ENCODE results near the gene EIF4E. TPM values are rescaled to one million over a fixed set of nuclear protein-coding genes. Genes with fewer than 3 reads are reported as not detected.
"Not testable (repeated sequence)": the region's sequence is repeated elsewhere in the genome, so short reads cannot be mapped to it uniquely, and the experiment has no call there.

EIF4E gene
- total and polyA plus RNA-seq, 8 donors: 78.8 to 114 (median 103) TPM

DNA sequence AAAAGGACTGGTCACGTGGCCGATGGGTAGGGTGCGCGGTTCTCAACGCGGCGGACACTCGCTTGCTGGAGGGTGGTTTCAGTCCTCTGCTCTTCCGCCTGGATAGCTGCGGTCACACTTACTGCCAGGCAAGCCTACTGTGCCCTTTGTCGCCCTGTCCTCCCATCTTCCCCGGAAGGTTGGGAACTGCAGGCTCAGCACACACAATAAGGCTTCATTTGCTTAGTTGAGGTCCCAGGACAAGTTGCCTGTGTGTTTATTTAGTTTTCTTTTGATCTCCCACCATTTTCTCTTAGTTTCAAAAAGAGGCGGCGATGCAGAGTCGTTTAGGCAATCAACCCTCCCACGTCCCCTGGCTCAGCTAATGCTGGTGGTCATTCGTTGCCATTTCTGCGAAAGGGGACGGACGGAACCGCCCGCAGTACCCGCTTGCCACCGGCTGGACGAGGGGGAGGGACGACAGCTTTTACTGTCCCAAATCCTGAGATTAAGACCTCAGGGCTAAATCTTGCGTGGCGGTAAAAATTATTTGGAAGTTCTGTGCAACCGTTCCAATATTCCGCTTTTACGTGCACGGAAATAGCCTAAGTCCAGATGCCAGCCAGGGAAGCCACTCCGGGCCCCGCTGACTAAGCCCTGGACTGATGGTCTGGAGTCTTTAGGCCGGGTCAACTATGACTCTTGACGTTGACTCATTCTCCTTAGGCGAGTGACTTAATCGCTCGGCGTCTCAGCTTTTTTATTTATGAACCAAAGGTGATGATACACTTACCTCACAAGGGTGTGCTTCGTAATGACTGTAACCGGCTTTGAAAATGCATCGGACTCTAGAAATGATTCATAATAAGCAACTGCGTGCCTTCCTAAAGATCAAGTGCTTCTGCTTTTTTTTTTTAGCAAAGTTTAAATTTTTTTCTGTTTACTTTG lies 671 bp upstream of the EIF4E start:
- H3K36me3 ChIP-seq: no peaks in the 10 kb centered on the region
- ATAC-seq: peak; percentile 76
- H3K27me3 ChIP-seq: no peaks in the 10 kb centered on the region
- peak overlapping the region; percentile 85 to 96 for H3K4me3 ChIP-seq
- intact Hi-C loops (cut with DNase I): no loop called here
- TF ChIP-seq, protein P1, sequence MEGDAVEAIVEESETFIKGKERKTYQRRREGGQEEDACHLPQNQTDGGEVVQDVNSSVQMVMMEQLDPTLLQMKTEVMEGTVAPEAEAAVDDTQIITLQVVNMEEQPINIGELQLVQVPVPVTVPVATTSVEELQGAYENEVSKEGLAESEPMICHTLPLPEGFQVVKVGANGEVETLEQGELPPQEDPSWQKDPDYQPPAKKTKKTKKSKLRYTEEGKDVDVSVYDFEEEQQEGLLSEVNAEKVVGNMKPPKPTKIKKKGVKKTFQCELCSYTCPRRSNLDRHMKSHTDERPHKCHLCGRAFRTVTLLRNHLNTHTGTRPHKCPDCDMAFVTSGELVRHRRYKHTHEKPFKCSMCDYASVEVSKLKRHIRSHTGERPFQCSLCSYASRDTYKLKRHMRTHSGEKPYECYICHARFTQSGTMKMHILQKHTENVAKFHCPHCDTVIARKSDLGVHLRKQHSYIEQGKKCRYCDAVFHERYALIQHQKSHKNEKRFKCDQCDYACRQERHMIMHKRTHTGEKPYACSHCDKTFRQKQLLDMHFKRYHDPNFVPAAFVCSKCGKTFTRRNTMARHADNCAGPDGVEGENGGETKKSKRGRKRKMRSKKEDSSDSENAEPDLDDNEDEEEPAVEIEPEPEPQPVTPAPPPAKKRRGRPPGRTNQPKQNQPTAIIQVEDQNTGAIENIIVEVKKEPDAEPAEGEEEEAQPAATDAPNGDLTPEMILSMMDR (IDR thresholded peaks at IDR 0.05): peak; percentile 19 to 21
- H3K27ac ChIP-seq: peak overlapping the region; percentile 98
- H3K4me1 ChIP-seq: peaks cover 6 to 44% of the 10 kb centered on the region in 2 donors
- no peaks in the 10 kb centered on the region for H3K9me3 ChIP-seq
- DNase-seq: peak in 3 of 4 donors; percentile 45 to 86 (median 80)

DNA sequence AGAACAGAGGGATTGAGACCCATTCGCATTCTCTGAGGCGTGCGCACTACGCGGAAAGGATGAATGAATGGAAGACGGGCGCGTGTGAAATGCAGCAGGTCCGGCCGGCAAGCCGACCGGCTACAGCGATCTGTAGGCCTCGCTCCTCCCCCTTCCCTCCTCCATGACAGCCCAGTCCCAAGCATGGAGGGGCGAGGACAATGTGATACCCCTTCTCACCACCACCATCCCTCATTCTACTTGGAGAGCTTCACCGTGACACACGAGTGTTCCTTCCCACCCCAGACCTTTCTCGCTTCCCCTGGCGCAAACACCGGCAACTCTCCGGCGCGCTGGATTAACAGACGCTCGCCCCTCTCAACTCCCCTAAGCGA lies 815 bp downstream of the EIF4E start:
- ATAC-seq (peak; percentile 72), DNase-seq (peak; percentile 73 to 86 (median 80))
- intact Hi-C loops (cut with DNase I): no loop called here
- Histone ChIP-seq H3K4me3 (peak overlapping the region; percentile 85 to 96), H3K36me3 (no peaks in the 10 kb centered on the region), H3K4me1 (peaks cover 6 to 53% of the 10 kb centered on the region in 2 donors), H3K27me3 (no peaks in the 10 kb centered on the region), H3K9me3 (no peaks in the 10 kb centered on the region), H3K27ac (peak overlapping the region; percentile 98)
- TF ChIP-seq, protein P1 (IDR thresholded peaks at IDR 0.05): no peak

DNA sequence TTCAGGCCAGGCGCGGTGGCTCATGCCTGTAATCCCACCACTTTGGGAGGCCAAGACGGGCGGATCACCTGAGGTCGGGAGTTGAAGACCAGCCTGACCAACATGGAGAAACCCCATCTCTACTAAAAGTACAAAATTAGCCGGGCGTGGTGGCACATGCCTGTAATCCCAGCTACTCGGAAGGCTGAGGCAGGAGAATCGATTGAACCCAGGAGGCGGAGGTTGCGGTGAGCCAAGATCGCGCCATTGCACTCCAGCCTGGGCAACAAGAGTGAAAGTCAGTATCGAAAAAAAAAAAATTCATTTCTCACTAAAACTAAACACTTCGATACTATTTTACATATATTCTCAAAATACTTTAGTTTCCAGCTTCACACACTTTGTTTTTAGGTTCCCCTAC lies 2.7 kb downstream of the EIF4E start:
- H3K36me3 ChIP-seq; H3K27me3 ChIP-seq; ATAC-seq; H3K9me3 ChIP-seq; H3K4me3 ChIP-seq; DNase-seq; H3K27ac ChIP-seq; intact Hi-C loops (cut with DNase I): not testable (repeated sequence)
- peaks cover 6 to 41% of the 10 kb centered on the region in 2 donors for H3K4me1 ChIP-seq

DNA sequence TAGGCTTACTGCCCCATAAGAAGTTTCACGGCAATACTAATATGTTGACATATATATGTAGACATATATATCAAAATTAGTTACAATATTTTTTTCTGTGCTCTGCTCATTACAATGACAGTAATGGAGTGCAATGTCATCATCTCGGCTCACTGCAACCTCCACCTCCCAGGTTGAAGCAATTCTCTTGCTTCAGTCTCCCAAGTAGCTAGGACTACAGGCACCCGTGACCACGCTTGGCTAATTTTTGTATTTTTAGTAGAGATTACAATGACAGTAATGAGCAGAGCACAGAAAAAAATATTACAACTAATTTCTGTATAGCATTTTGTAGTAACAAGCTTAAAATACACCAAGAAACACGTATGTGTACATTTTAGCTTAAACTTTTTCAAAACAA lies 7.6 kb downstream of the EIF4E start:
- H3K27ac ChIP-seq: no peak overlapping the region
- H3K4me3 ChIP-seq: no peak overlapping the region
- peaks cover 0 to 6% of the 10 kb centered on the region in 2 donors for H3K36me3 ChIP-seq
- DNase-seq (no peak), ATAC-seq (no peak)
- peaks cover 0 to 28% of the 10 kb centered on the region in 2 donors for H3K4me1 ChIP-seq
- intact Hi-C loops (cut with DNase I): no loop called here
- H3K27me3 ChIP-seq: no peaks in the 10 kb centered on the region
- no peaks in the 10 kb centered on the region for H3K9me3 ChIP-seq
- TF ChIP-seq, protein P1 (IDR thresholded peaks at IDR 0.05): no peak

DNA sequence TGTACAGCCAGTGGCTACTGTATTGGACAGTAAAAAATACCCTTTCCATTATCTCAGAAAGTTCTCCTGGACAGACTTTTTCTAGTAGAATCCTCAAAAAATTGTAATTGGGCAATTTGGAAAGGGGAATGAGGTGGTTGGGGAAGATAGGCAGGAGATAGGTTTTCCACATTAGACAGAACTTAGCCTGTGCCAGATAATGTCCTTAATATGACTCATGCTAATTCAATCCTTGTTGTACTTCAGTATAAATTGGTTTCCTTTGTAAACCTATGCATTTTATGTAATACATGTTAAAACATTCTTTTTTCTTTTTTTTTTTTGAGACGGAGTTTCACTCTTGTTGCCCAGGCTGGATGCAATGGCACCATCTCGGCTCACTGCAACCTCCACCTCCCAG lies 8.9 kb downstream of the EIF4E start:
- no peak for DNase-seq
- TF ChIP-seq, protein P1 (IDR thresholded peaks at IDR 0.05): no peak
- Histone ChIP-seq H3K4me3 (no peak overlapping the region), H3K27me3 (no peaks in the 10 kb centered on the region), H3K36me3 (peaks cover 0 to 6% of the 10 kb centered on the region in 2 donors), H3K9me3 (no peaks in the 10 kb centered on the region), H3K4me1 (peaks cover 0 to 26% of the 10 kb centered on the region in 2 donors), H3K27ac (no peak overlapping the region)
- ATAC-seq: no peak
- intact Hi-C loops (cut with DNase I): no loop called here

DNA sequence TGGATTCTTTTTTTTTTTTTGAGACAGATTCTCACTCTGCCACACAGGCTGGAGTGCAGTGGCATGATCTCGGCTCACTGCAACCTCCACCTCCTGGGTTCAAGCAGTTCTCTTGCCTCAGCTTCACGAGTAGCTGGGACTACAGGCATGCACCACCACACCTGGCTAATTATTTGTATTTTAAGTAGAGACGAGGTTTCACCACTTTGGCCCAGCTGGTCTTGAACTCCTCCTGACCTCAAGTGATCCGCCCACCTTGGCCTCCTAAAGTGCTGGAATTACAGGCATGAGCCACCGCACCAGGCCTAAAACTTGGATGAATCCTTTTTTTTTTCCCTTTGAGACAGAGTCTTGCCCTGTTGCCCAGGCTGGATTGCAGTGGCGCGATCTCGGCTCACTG lies 18.2 kb downstream of the EIF4E start:
- H3K27ac ChIP-seq; H3K4me3 ChIP-seq; intact Hi-C loops (cut with DNase I); H3K9me3 ChIP-seq; H3K27me3 ChIP-seq; DNase-seq; ATAC-seq; H3K36me3 ChIP-seq: not testable (repeated sequence)
- peaks cover 3 to 25% of the 10 kb centered on the region in 2 donors for H3K4me1 ChIP-seq

Data from left lung (tissue), 10 donors.